Caco-2 (cell line): ENCODE results near the gene NLRP11. TPM values are rescaled to one million over a fixed set of nuclear protein-coding genes. Genes with fewer than 3 reads are reported as not detected.

Experiments used
- BruUV-seq: library from RNA; stranded (reverse); fragments of 400-500 nt; replicated peaks from 2 replicates; lab custom pipeline; 2021; lab: Mats Ljungman, UMichigan
- CTCF ChIA-PET: fragments of 300-600 bp; sonication (Branson Sonifier 250); formaldehyde crosslinking; loops from one replicate; lab custom pipeline; 2022; ENCODE audit warnings: antibody characterized with exemption; lab: Charles Lee
- POLR2A ChIA-PET: fragments of 300-600 bp; sonication (Branson Sonifier 250); formaldehyde crosslinking; loops from one replicate; lab custom pipeline; 2022; ENCODE audit warnings: antibody characterized with exemption; lab: Charles Lee
- DNase-seq, 2 experiments: peaks; one replicate each; pipeline versions ENCODE4 v3.0.0 to v3.0.0-alpha.2; 2020 to 2022
- H3K27me3 ChIP-seq: replicated peaks from 2 replicates; pipeline ENCODE4 v1.6.0; 2011; ENCODE audit warnings: low read length; ENCODE audit not compliant: control insufficient read depth, insufficient read depth
- H3K36me3 ChIP-seq: 2 replicates; pipeline ENCODE4 v1.5.1; 2011; ENCODE audit warnings: low read length; ENCODE audit not compliant: control insufficient read depth, insufficient read depth
- H3K4me1 ChIP-seq: fragments of 250-450 bp; sonication (Bioruptor Pico); 2 replicates; pipeline ENCODE4 v1.5.1; 2020; ENCODE audit warnings: mild to moderate bottlenecking
- H3K4me3 ChIP-seq: 2 replicates; pipeline ENCODE4 v1.5.1; 2011; ENCODE audit warnings: low read depth, mild to moderate bottlenecking, control low read depth, low read length
- H3K9me3 ChIP-seq: fragments of 250-450 bp; sonication (Bioruptor Pico); 2 replicates; pipeline ENCODE4 v1.5.1; 2020; ENCODE audit warnings: mild to moderate bottlenecking, moderate library complexity
- H3K27ac Mint-ChIP-seq: one replicate; pipeline ENCODE4 v1.8.0; 2022; ENCODE audit warnings: mixed read lengths; ENCODE audit not compliant: unreplicated experiment
- H3K27me3 Mint-ChIP-seq: one replicate; pipeline ENCODE4 v1.8.0; 2022; ENCODE audit warnings: mixed read lengths; ENCODE audit not compliant: insufficient read depth, unreplicated experiment
- H3K36me3 Mint-ChIP-seq: one replicate; pipeline ENCODE4 v1.8.0; 2022; ENCODE audit warnings: mild to moderate bottlenecking, mixed read lengths; ENCODE audit not compliant: insufficient read depth, unreplicated experiment
- H3K4me1 Mint-ChIP-seq: one replicate; pipeline ENCODE4 v1.8.0; 2022; ENCODE audit warnings: low read depth, mixed read lengths; ENCODE audit not compliant: unreplicated experiment
- H3K4me3 Mint-ChIP-seq: one replicate; pipeline ENCODE4 v1.8.0; 2022; ENCODE audit warnings: mild to moderate bottlenecking, moderate library complexity, mixed read lengths; ENCODE audit not compliant: unreplicated experiment
- H3K9me3 Mint-ChIP-seq: one replicate; pipeline ENCODE4 v1.8.0; 2022; ENCODE audit warnings: mixed read lengths; ENCODE audit not compliant: unreplicated experiment
- CTCF ChIP-seq, 2 experiments: fragments of 200-600 bp in 1 of 2; IDR thresholded peaks; 1 replicate in 1 of 2; 2 replicates in 1 of 2; pipeline versions ENCODE4 v1.5.1 to v1.8.0; 2011 to 2022; ENCODE audit warnings: antibody characterized with exemption in 1 of 2, control low read depth in 1 of 2, inconsistent platforms in 1 of 2, low read depth in 1 of 2, low read length in 1 of 2, mild to moderate bottlenecking in 1 of 2, moderate library complexity in 1 of 2; ENCODE audit not compliant: insufficient read depth in 1 of 2, severe bottlenecking in 1 of 2, unreplicated experiment in 1 of 2
- intact Hi-C: fragments of 100-400 bp; cut with micrococcal nuclease; formaldehyde crosslinking; loops from one replicate; pipeline ENCODE4 v1.10.0; 2022; ENCODE audit not compliant: unreplicated experiment
- total RNA-seq: library from RNA; stranded (reverse); gene quantifications from 2 replicates; pipeline ENCODE4 v1.2.3, GENCODE V29; 2022

The NLRP11 gene
- total RNA-seq, 1 experiment from 2014 or later, result 0.43 TPM

GRCh38 chr19:55750715-55751114 lies 81.1 kb downstream of the NLRP11 start:
- TF ChIP-seq CTCF (IDR thresholded peaks at IDR 0.05; ENCODE audit: insufficient read depth in 1 of 2, low read depth in 1 of 2, low read length in 1 of 2, severe bottlenecking in 1 of 2, unreplicated experiment in 1 of 2), result no peak
- Histone ChIP-seq H3K27me3 (no peaks in the 10 kb centered on the region), H3K4me1 (no peaks in the 10 kb centered on the region), H3K9me3 (peaks cover 4% of the 10 kb centered on the region; the same call in 1 of the 2 replicates), H3K36me3 (no peaks in the 10 kb centered on the region), H3K4me3 (no peak overlapping the region)
- H3K9me3 Mint-ChIP-seq, result no peaks in the 10 kb centered on the region
- POLR2A ChIA-PET, result no interaction called here
- intact Hi-C loops, result no loop called here
- no peaks in the 10 kb centered on the region for H3K4me1 Mint-ChIP-seq
- DNase-seq, result no peak
- CTCF ChIA-PET, result no interaction called here
- H3K27ac Mint-ChIP-seq, result no peak overlapping the region
- peaks cover 8% of the 10 kb centered on the region for H3K27me3 Mint-ChIP-seq
- no peaks in the 10 kb centered on the region for H3K36me3 Mint-ChIP-seq
- BruUV-seq, result no TSS peak
- H3K4me3 Mint-ChIP-seq, result no peak overlapping the region

GRCh38 chr19:55738302-55738701 lies 93.5 kb downstream of the NLRP11 start, which contains the start of gene NLRP9:
Gene NLRP9, minus strand, starts transcription at chr19:55738402. Its CDS starts 28 bp downstream, at chr19:55738374.
- intact Hi-C loops, result no loop called here
- Mint-ChIP-seq H3K9me3 (no peaks in the 10 kb centered on the region), H3K4me1 (no peaks in the 10 kb centered on the region), H3K27me3 (peaks cover 7% of the 10 kb centered on the region), H3K36me3 (no peaks in the 10 kb centered on the region), H3K27ac (no peak within 1 kb of the TSS), H3K4me3 (no peak within 1 kb of the TSS)
- no peaks in the 10 kb centered on the region for H3K36me3 ChIP-seq
- H3K4me1 ChIP-seq, result no peaks in the 10 kb centered on the region
- no peaks in the 10 kb centered on the region for H3K9me3 ChIP-seq
- BruUV-seq, result no TSS peak
- no peak for DNase-seq
- no peak for TF ChIP-seq CTCF (IDR thresholded peaks at IDR 0.05; ENCODE audit: insufficient read depth in 1 of 2, low read depth in 1 of 2, low read length in 1 of 2, severe bottlenecking in 1 of 2, unreplicated experiment in 1 of 2)
- ChIA-PET CTCF (no interaction called here), POLR2A (no interaction called here)
- H3K27me3 ChIP-seq, result no peaks in the 10 kb centered on the region
- H3K4me3 ChIP-seq, result no peak within 1 kb of the TSS

Other genes with a start within 250 kb of the NLRP11 start
- 27.2 and 27.7 TPM in 2 replicates for gene FIZ1, start 232.5 kb downstream of the NLRP11 start, total RNA-seq
- gene ZNF524, start 231.7 kb downstream of the NLRP11 start, total RNA-seq, result 10.8 and 11.1 TPM in 2 replicates
- gene ZNF865, start 226.4 kb downstream of the NLRP11 start, total RNA-seq, result 13.2 and 14.5 TPM in 2 replicates
- gene ZNF784, start 207.4 kb downstream of the NLRP11 start, total RNA-seq, result 8.5 and 10.2 TPM in 2 replicates
- gene ZNF580, start 191.0 kb downstream of the NLRP11 start, total RNA-seq, result 38.5 and 41.4 TPM in 2 replicates
- 46.2 and 47.4 TPM in 2 replicates for gene ZNF581, start 188.3 kb downstream of the NLRP11 start, total RNA-seq
- 17.4 and 17.6 TPM in 2 replicates for gene CCDC106, start 183.8 kb downstream of the NLRP11 start, total RNA-seq
- 289 TPM in 2 replicates for gene U2AF2, start 177.0 kb downstream of the NLRP11 start, total RNA-seq
- 197 and 201 TPM in 2 replicates for gene EPN1, start 156.8 kb downstream of the NLRP11 start, total RNA-seq
- not detected in 2 replicates for gene NLRP9, start 93.6 kb downstream of the NLRP11 start, total RNA-seq
- not detected in 2 replicates for gene RFPL4A, start 72.9 kb downstream of the NLRP11 start, total RNA-seq
- not detected in 2 replicates for gene RFPL4AL1, start 62.9 kb downstream of the NLRP11 start, total RNA-seq
- not detected in 2 replicates for gene NLRP4, start 4.5 kb upstream of the NLRP11 start, total RNA-seq
- gene NLRP13, start 100.3 kb upstream of the NLRP11 start, total RNA-seq, result not detected in 2 replicates
- gene NLRP8, start 115.8 kb upstream of the NLRP11 start, total RNA-seq, result not detected in 2 replicates
- not detected in 2 replicates for gene NLRP5, start 154.8 kb upstream of the NLRP11 start, total RNA-seq